ENCODE results near the gene RGCC.

DNA sequence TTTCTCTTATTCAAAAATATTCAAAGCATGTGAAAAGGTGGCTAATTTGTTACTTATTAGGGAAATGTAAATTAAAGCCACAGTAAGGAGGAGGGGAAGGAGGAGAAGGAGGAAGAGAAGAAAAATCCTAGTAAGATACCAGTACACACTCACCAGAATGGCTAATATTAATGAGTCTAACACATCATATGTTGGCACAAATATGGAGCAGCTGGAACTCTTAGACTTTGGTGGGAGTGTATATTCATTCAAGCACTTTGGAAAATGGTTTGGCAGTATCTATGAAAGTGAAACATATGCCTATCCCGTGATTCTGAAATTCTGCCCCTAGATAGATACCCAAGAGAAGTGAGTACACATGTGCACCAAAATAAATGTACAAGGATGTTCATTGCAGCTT is 38.1 kb upstream of the RGCC start:
- no peak for TF ChIP-seq CTCF (IDR thresholded peaks at IDR 0.05)
- no peak for TF ChIP-seq POLR2A (IDR thresholded peaks at IDR 0.05)
